MCF 10A (cell line): ENCODE results near the gene CDK19. TPM values are rescaled to one million over a fixed set of nuclear protein-coding genes. Genes with fewer than 3 reads are reported as not detected.

Experiments
- BruUV-seq: library from RNA; stranded (reverse); fragments of 400-500 nt; replicated peaks from 2 replicates; lab custom pipeline; 2021; lab: Mats Ljungman, UMichigan
- CTCF ChIA-PET: fragments of 300-600 bp; sonication (Branson Sonifier 250); formaldehyde crosslinking; extraction: SDS; loops from one replicate; lab custom pipeline; 2021; ENCODE audit warnings: antibody characterized with exemption, inconsistent platforms; lab: Yijun Ruan, JAX
- POLR2A ChIA-PET: fragments of 300-600, 350-650 bp; sonication (Branson Sonifier 250); formaldehyde crosslinking; extraction: SDS; loops from one replicate; lab custom pipeline; 2020; ENCODE audit warnings: antibody characterized with exemption, inconsistent platforms; lab: Yijun Ruan, JAX
- DNase-seq: peaks from one replicate; pipeline ENCODE4 v3.0.0-alpha.2; 2018; ENCODE audit not compliant: unreplicated experiment
- H3K27ac Mint-ChIP-seq: one replicate; pipeline ENCODE4 v1.8.0; 2022; ENCODE audit warnings: mild to moderate bottlenecking, low read depth, mixed read lengths; ENCODE audit not compliant: unreplicated experiment
- H3K27me3 Mint-ChIP-seq: one replicate; pipeline ENCODE4 v1.8.0; 2022; ENCODE audit warnings: mixed read lengths; ENCODE audit not compliant: insufficient read depth, unreplicated experiment
- H3K36me3 Mint-ChIP-seq: one replicate; pipeline ENCODE4 v1.8.0; 2022; ENCODE audit warnings: mild to moderate bottlenecking, moderate library complexity, mixed read lengths; ENCODE audit not compliant: insufficient read depth, unreplicated experiment
- H3K4me1 Mint-ChIP-seq: one replicate; pipeline ENCODE4 v1.8.0; 2022; ENCODE audit warnings: mixed read lengths; ENCODE audit not compliant: insufficient read depth, unreplicated experiment
- H3K4me3 Mint-ChIP-seq: one replicate; pipeline ENCODE4 v1.8.0; 2022; ENCODE audit warnings: mild to moderate bottlenecking, moderate library complexity, mixed read lengths; ENCODE audit not compliant: unreplicated experiment
- H3K9me3 Mint-ChIP-seq: one replicate; pipeline ENCODE4 v1.8.0; 2022; ENCODE audit warnings: mixed read lengths; ENCODE audit not compliant: unreplicated experiment
- intact Hi-C: fragments of 100-400 bp; cut with micrococcal nuclease; formaldehyde crosslinking; loops from 2 replicates; pipeline ENCODE4 v1.14.1; 2022
- total RNA-seq: library from RNA; stranded (reverse); gene quantifications from 2 replicates; pipeline ENCODE4 v1.2.3, GENCODE V29; 2022
- TF ChIP-seq, protein P1 (sequence below): fragments of 200-600 bp; IDR thresholded peaks from one replicate; pipeline ENCODE4 v1.8.0; 2022; ENCODE audit warnings: antibody characterized with exemption, mild to moderate bottlenecking; ENCODE audit not compliant: unreplicated experiment

CDK19 gene
- total RNA-seq, 1 experiment from 2014 or later: 10.2 TPM

DNA sequence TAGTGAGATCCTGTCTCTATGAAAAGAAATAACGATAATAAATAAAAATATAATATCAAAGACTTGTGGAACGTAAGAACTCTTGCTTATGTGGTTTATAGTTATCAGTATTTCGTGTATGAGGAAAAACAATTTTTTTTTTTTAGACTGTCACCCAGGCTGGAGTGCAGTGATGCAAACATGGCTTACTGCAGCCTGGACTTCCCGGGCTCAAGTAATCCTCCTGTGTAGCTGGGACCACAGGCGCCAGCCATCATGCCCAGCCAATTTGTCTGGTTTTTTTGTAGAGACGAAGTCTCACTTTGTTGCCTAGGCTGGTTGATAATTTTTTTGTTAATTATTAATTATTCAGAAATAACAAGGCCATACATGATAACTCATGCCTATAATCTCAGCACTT, 18.6 kb upstream of the CDK19 start:
- Mint-ChIP-seq H3K4me1 (no peaks in the 10 kb centered on the region), H3K27ac (no peak overlapping the region), H3K36me3 (no peaks in the 10 kb centered on the region), H3K4me3 (no peak overlapping the region), H3K9me3 (no peaks in the 10 kb centered on the region), H3K27me3 (no peaks in the 10 kb centered on the region)
- ChIA-PET CTCF (no interaction called here), POLR2A (interaction anchor here (1.2 kb wide), 1 partner anchor 81 kb away, joined by 3 read pairs; no protein-coding TSS in a partner anchor)
- no TSS peak for BruUV-seq
- intact Hi-C loops: no loop called here
- TF ChIP-seq, protein P1, sequence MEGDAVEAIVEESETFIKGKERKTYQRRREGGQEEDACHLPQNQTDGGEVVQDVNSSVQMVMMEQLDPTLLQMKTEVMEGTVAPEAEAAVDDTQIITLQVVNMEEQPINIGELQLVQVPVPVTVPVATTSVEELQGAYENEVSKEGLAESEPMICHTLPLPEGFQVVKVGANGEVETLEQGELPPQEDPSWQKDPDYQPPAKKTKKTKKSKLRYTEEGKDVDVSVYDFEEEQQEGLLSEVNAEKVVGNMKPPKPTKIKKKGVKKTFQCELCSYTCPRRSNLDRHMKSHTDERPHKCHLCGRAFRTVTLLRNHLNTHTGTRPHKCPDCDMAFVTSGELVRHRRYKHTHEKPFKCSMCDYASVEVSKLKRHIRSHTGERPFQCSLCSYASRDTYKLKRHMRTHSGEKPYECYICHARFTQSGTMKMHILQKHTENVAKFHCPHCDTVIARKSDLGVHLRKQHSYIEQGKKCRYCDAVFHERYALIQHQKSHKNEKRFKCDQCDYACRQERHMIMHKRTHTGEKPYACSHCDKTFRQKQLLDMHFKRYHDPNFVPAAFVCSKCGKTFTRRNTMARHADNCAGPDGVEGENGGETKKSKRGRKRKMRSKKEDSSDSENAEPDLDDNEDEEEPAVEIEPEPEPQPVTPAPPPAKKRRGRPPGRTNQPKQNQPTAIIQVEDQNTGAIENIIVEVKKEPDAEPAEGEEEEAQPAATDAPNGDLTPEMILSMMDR: no peak
- DNase-seq: no peak

DNA sequence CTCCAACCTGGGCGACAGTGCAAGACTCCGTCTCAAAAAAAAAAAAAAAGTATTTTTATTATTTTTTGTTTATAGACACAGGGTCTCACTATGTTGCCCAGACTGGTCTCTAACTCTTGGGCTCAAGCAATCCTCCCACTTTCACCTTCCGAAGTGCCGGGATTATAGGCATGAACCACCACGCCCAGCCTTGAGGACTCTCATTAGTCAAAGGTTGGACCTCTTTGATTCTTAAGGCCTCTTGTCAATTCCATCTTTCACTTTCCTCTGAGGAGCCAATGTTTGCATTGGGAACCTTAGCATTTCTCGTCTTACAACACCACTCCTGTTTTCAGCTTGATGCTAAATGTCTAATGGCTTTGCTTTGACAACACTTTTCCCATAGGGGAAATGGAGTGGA, 16.1 kb upstream of the CDK19 start:
- TF ChIP-seq, protein P1: no peak
- POLR2A ChIA-PET: no interaction called here
- Mint-ChIP-seq H3K27me3 (no peaks in the 10 kb centered on the region), H3K9me3 (no peaks in the 10 kb centered on the region), H3K36me3 (no peaks in the 10 kb centered on the region), H3K27ac (no peak overlapping the region), H3K4me1 (no peaks in the 10 kb centered on the region), H3K4me3 (no peak overlapping the region)
- intact Hi-C loops: no loop called here
- CTCF ChIA-PET: no interaction called here
- BruUV-seq: no TSS peak
- no peak for DNase-seq

DNA sequence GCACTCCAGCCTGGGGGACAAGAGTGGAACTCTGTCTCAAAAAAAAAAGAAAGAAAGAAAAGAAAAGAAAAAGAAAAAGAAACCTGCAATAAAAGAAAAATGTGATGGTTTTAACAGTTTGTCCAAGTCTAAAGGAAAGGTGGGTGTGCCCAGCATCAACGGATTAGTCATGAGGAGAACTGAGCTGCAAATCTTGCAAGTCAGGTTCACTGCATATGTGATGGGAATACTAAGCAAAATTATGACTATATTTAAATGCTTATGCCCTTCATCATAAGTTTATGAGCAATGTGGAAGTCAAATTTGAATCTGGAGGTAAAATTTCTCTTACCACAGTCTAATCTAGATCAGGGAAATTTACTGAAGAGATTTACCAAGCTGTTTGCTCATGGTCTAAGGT, 13.1 kb upstream of the CDK19 start:
- no peak overlapping the region for H3K27ac Mint-ChIP-seq
- TF ChIP-seq, protein P1: no peak
- POLR2A ChIA-PET: interaction anchor here (0.8 to 2.5 kb wide), 6 partner anchors 10 to 238 kb away, joined by 3 to 10 read pairs (median 5); partner anchors contain the start of genes AMD1 and CDK19
- no peak overlapping the region for H3K4me3 Mint-ChIP-seq
- DNase-seq: no peak
- BruUV-seq: no TSS peak
- CTCF ChIA-PET: interaction anchor here (0.5 kb wide), 1 partner anchor 118 kb away, joined by 3 read pairs; no protein-coding TSS in a partner anchor
- intact Hi-C loops: no loop called here
- H3K27me3 Mint-ChIP-seq: no peaks in the 10 kb centered on the region
- H3K36me3 Mint-ChIP-seq: no peaks in the 10 kb centered on the region
- no peaks in the 10 kb centered on the region for H3K9me3 Mint-ChIP-seq
- H3K4me1 Mint-ChIP-seq: no peaks in the 10 kb centered on the region

DNA sequence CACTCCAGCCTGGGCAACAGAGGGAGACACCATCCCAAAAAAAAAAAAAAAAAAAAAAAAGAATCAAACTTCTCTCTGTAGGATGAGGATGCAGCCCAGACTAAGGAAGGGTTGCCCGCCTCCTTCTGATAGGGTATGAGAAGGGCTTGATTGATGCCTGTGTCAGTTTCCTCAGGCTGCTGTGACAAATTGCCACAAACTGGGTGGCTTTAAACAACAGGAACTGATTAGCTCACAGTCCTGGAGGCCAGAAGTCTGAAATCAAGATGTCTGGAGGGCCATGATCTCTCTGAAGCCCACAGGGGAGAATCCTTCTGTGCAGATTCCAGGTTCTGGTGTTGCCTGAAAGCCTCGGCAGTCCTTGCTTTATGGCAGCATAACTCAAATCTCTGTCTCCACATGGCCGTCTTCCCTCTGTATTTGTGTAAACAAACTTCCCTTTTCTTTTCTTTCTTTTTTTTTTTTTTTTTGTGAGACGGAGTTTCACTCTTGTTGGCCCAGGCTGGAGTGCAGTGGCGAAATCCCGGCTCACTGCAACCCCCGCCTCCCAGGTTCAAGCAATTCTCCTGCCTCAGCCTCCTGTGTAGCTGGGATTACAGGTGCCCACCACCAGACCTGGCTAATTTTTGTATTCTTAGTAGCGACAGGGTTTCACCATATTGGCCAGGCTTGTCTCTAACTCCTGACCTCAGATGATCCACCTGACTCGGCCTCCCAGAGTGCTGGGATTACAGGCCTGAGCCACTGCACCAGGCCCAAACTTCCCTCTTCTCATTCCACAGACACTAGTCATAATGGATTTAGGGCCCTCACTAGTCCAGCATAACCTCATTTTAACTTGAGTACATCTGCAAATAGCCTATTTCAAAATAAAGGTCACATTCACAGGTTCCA, 11.2 kb upstream of the CDK19 start:
- ChIA-PET CTCF (interaction anchor here (0.6 kb wide), 2 partner anchors 14 to 22 kb away, joined by 3 to 4 read pairs; no protein-coding TSS in a partner anchor), POLR2A (interaction anchor here (1.0 to 1.4 kb wide), 2 partner anchors 11 to 47 kb away, joined by 3 to 4 read pairs; partner anchors contain the start of gene CDK19)
- Mint-ChIP-seq H3K36me3 (no peaks in the 10 kb centered on the region), H3K4me1 (peaks cover 11% of the 10 kb centered on the region), H3K4me3 (no peak overlapping the region), H3K27me3 (no peaks in the 10 kb centered on the region), H3K27ac (no peak overlapping the region), H3K9me3 (no peaks in the 10 kb centered on the region)
- TF ChIP-seq, protein P1: no peak
- no peak for DNase-seq
- intact Hi-C loops: no loop called here
- no TSS peak for BruUV-seq
